ENCODE results near the gene RMI2. TPM values are rescaled to one million over a fixed set of nuclear protein-coding genes. Genes with fewer than 3 reads are reported as not detected.

Gene RMI2
- total and polyA plus RNA-seq, 5 experiments from 2014 or later, result 1.3 to 13.5 (median 2.8) TPM

DNA sequence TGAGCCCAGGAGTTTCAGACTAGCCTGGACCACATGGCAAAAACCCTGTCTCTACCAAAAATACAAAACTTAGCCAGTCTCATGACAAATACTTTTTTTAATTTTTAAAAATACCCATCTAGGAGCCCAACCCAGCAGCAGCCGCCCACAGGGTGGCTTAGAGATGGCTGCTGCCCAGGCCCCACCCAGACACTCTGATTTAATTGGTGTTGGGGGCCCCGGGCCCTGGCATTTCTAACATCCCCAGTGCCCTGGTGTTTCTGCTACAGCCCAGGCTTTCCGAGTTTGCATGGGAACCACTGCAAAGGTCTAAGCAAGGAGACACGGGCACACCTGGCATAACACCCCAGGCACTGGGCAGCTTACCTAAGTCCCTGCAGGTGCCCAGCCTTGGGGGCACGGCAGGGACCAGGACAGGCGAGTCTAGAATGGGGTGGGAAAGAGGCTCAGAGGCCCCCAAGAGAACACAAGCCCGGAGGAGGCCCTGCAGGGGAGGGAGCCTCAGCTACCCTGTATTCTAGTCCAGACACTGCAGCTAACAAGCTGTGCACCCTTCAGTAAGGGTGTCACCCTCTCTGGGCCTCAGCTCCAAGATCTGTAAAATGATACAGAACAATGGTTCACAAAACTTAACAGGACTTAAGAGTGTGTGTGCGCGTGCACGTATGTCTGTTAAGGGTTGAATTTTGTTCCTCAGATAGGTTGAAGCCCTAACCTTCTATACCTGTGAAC, 48.8 kb downstream of the RMI2 start:
- Mint-ChIP-seq H3K27me3 (no peaks in the 10 kb centered on the region), H3K4me1 (peaks cover 0 to 5% (median 1%) of the 10 kb centered on the region in 4 donors), H3K27ac (no peak overlapping the region), H3K36me3 (no peaks in the 10 kb centered on the region), H3K4me3 (no peak overlapping the region), H3K9me3 (no peaks in the 10 kb centered on the region)
- ATAC-seq, result no peak
- DNase-seq, result no peak
- POLR2A ChIA-PET, result no interaction called here

DNA sequence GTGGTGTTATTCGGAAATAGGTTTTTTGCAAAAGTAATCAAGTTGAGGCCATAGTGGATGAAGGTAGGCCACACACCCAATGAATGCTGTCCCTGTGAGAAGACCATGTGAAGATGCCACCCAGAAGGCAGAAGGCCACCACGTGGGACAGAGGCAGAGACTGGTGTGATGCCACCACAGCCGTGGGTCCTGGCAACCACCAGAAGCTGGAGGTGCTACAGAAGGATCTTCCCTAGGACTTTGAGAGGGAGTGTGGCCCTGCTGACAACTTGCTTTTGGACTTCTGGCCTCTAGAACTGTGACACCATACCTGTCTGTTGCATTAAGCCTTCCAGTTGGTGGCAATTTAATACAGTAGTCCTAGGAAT, 49.3 kb downstream of the RMI2 start:
- no peaks in the 10 kb centered on the region for H3K36me3 Mint-ChIP-seq
- POLR2A ChIA-PET, result no interaction called here
- no peak overlapping the region for H3K27ac Mint-ChIP-seq
- H3K4me3 Mint-ChIP-seq, result no peak overlapping the region
- peak in 1 of 10 donors; percentile 36 for DNase-seq
- H3K27me3 Mint-ChIP-seq, result no peaks in the 10 kb centered on the region
- ATAC-seq, result no peak
- H3K9me3 Mint-ChIP-seq, result no peaks in the 10 kb centered on the region
- H3K4me1 Mint-ChIP-seq, result peaks cover 0 to 5% (median 1%) of the 10 kb centered on the region in 4 donors

DNA sequence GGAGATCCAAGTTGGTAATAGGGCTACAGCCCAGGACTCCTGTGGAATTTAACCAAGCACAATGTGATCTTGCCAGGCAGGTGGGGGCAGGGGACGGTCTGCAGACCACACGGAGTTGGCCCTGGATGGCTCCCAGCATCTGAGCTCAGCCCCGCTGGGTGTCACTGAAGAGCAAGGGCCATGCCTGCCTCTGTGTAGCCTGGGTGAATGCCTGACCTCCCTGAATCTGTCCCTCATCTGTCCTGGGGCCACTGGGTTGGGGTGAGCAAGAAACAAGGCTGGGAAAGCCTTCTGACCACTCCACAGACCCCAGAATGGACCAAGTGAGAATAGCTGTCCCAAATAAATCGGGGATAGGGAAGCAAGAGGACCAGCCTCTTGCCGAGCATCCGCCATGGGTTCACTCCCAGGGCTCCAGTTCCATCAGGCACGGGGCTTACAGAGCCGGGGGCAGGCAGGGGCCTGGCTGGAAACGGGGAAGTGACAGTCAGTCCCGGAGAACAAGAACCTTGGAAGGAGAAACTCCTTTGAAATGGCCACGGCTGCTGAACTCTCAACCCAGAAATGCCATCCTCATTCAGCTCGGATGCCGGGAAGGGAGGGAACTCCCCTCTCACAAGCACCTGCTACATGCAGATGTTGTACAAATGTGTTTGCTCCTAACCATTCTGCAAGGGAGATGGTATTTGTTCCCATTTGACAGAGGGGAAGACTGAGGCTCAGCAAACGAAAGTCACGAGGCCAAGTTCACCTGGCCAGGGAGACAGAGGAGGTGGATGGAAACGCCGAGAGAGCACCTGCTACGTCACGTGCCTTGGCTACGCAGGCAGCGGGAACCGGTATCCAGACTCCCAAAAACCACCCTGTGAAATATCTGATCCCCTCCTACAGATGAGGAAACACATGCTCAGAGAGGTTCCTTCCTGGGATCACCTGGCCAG, 50.0 kb downstream of the RMI2 start:
- no peak overlapping the region for H3K27ac Mint-ChIP-seq
- no peaks in the 10 kb centered on the region for H3K36me3 Mint-ChIP-seq
- ATAC-seq (no peak), DNase-seq (peak in 1 of 10 donors; percentile 53)
- H3K4me3 Mint-ChIP-seq, result no peak overlapping the region
- no peaks in the 10 kb centered on the region for H3K27me3 Mint-ChIP-seq
- H3K4me1 Mint-ChIP-seq, result peaks cover 0 to 5% (median 1%) of the 10 kb centered on the region in 4 donors
- POLR2A ChIA-PET, result no interaction called here
- no peaks in the 10 kb centered on the region for H3K9me3 Mint-ChIP-seq

DNA sequence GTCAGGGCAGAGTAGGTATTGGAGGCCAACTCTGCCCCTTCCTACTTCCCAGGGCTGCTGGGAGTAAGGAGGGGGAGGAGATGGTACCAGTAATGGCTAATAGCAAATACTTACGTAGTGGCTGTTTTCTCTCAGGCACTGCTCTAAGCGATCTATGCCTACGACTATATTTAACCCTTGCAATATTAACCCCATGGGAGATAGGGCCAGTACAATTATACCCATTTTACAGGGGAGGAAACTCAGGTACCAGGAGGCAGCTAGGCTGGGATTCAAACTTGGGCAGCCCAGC, 50.6 kb downstream of the RMI2 start:
- ATAC-seq (no peak), DNase-seq (peak in 1 of 10 donors; percentile 13)
- Mint-ChIP-seq H3K4me3 (no peak overlapping the region), H3K9me3 (no peaks in the 10 kb centered on the region), H3K27ac (no peak overlapping the region), H3K27me3 (no peaks in the 10 kb centered on the region), H3K4me1 (peaks cover 0 to 5% (median 1%) of the 10 kb centered on the region in 4 donors), H3K36me3 (no peaks in the 10 kb centered on the region)
- POLR2A ChIA-PET, result no interaction called here

DNA sequence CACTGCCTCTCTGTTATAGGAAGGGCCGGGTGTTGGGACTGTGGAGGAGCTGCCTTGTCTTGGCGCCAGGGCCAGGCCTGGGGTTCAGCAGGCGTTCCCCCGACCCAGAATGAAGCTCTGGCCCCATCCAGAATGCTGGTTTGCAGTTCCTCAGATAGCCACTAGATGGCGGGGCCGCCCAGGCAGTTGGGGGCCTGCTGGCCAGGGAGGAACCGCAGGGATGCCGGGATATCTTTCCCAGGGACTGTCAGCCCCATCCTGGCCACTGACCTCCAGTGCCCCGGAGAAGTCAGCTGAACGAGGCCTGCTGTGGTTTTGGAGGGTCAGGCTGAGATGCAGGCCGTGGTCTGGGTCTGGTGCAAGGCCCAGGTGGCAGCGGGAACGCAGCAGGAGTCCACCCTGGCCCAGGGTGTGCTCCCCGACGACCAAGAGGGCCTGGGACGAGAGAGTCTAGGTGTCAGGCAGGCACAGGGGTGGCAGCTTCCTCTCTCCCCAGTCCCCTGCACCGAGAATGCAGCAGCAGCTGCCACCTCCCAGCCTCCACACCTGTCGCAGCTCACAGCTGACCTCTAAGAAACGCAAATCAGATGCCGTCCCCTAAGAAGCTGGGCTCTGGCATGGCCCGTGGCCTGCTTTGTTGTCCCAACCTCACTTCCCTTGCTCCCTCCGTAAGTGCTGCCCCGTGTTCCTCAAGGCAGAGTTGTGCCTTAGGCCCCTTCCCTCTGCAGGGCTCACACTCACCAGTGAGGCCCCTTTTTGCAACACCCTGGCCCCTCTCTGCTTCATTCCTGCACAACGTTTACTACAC, 51.2 kb downstream of the RMI2 start:
- POLR2A ChIA-PET, result no interaction called here

DNA sequence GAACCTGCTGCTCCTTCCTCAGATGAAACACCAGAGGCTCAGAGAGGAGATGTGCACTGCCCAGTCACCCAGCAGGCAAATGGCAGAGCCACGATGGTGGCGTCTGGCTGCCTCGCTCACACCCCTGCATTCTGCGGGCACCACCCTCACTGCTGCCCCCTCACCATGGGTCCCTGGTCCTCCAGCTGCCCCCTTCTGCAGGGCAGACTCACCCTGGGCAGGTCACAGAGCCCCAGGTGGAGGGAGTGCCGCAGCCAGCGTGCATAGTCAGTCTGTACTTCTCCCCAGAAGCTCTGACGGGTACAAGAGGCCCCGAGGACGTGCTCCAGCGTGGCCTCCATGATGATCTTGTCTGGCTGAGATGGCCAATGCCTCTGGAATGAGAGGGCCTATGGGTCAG, 52.9 kb downstream of the RMI2 start:
- peak in 1 of 10 donors; percentile 42 for DNase-seq
- POLR2A ChIA-PET, result no interaction called here
- no peak for ATAC-seq
- Mint-ChIP-seq H3K9me3 (no peaks in the 10 kb centered on the region), H3K27ac (no peak overlapping the region), H3K27me3 (no peaks in the 10 kb centered on the region), H3K4me3 (no peak overlapping the region), H3K4me1 (peaks cover 0 to 5% (median 1%) of the 10 kb centered on the region in 4 donors), H3K36me3 (no peaks in the 10 kb centered on the region)

More for the DNA sequence above, 51.2 kb downstream of the RMI2 start:
- peak; percentile 63 to 74 for ATAC-seq
- H3K27ac Mint-ChIP-seq, result no peak overlapping the region
- peak; percentile 31 to 80 (median 60) for DNase-seq
- H3K4me1 Mint-ChIP-seq, result peaks cover 0 to 5% (median 1%) of the 10 kb centered on the region in 4 donors
- no peaks in the 10 kb centered on the region for H3K27me3 Mint-ChIP-seq
- H3K9me3 Mint-ChIP-seq, result no peaks in the 10 kb centered on the region
- H3K36me3 Mint-ChIP-seq, result no peaks in the 10 kb centered on the region
- H3K4me3 Mint-ChIP-seq, result no peak overlapping the region

DNA sequence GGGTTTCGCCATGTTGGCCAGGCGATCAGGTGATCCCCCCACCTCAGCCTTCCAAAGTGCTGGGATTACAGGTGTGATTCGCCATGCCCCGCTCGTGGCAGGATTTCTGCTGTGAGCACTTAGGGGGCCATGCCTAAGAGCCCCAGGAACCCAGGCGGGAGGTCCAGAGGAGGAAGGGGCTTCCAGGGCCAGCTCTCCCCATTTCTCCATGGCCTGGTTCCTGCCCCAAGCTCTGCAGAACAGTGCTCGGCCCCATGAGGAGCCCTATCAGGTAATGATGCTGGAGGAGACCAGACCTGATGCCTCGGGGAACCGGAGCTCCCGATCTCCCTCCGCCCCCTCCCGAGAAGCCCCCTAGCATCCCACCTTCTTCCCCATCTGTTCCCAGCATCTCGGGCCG, 53.6 kb downstream of the RMI2 start:
- H3K4me3 Mint-ChIP-seq, result no peak overlapping the region
- peak overlapping the region in 1 of 10 donors; percentile 17 for H3K27ac Mint-ChIP-seq
- DNase-seq, result peak in 1 of 10 donors; percentile 24
- no peaks in the 10 kb centered on the region for H3K9me3 Mint-ChIP-seq
- ATAC-seq, result no peak
- peaks cover 0 to 5% (median 1%) of the 10 kb centered on the region in 4 donors for H3K4me1 Mint-ChIP-seq
- H3K27me3 Mint-ChIP-seq, result no peaks in the 10 kb centered on the region
- no peaks in the 10 kb centered on the region for H3K36me3 Mint-ChIP-seq
- POLR2A ChIA-PET, result no interaction called here

DNA sequence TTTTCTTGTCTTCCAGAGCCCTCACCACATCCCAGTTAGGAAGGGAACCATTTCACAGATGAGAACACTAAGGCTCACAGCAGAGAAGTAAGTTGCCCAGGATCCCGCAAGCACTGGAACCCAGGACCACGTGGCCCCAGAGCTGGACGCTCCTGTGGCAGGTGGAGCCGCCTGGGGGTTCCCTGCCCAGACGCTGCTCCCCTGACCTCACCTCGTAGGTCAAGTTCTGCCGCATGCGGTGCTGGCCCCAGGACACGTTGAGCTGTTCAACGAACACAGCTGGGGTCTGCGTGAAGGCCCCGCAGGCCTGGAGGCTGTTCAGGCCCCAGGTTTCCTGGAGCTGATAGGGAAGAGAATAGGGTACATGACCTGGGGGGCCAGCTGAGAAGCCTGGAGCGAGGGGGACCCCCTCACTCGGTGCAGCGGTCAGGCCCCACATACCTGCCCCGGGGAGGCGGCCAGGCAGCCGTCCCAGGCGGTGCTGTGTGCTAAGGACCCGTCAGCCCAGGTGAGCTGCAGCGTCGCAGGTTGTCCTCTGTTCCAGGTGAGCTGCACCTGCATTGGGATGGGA, 54.1 kb downstream of the RMI2 start:
- H3K4me1 Mint-ChIP-seq, result peaks cover 0 to 5% (median 1%) of the 10 kb centered on the region in 4 donors
- peak overlapping the region in 1 of 10 donors; percentile 17 for H3K27ac Mint-ChIP-seq
- H3K27me3 Mint-ChIP-seq, result no peaks in the 10 kb centered on the region
- no peak overlapping the region for H3K4me3 Mint-ChIP-seq
- DNase-seq (peak in 1 of 10 donors; percentile 40), ATAC-seq (no peak)
- no peaks in the 10 kb centered on the region for H3K36me3 Mint-ChIP-seq
- no peaks in the 10 kb centered on the region for H3K9me3 Mint-ChIP-seq
- POLR2A ChIA-PET, result no interaction called here

DNA sequence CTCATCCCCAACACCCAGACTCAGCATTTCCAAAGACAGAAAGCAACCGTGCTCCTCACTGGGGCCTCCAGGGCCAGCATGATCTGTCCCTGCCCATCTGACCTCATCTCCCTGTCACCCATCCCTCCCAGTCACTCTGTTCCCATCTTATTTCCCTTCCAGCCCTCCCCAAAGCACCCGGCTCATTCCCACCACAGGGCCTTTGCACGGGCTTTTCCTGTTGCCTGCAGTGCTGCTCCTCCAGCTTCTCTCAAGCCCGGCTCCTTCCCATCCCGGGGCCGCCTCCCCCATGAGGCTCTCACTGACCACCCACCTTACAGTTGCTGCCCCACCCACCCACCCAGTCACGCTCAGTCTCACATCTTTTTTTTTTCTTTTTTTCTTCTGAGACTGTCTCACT, 54.8 kb downstream of the RMI2 start:
- H3K27me3 Mint-ChIP-seq, result no peaks in the 10 kb centered on the region
- DNase-seq (peak in 1 of 10 donors; percentile 34), ATAC-seq (no peak)
- H3K27ac Mint-ChIP-seq, result peak overlapping the region in 1 of 10 donors; percentile 36
- H3K4me1 Mint-ChIP-seq, result peaks cover 0 to 5% (median 1%) of the 10 kb centered on the region in 4 donors
- H3K9me3 Mint-ChIP-seq, result no peaks in the 10 kb centered on the region
- H3K36me3 Mint-ChIP-seq, result no peaks in the 10 kb centered on the region
- POLR2A ChIA-PET, result no interaction called here
- H3K4me3 Mint-ChIP-seq, result no peak overlapping the region

Small RNAs within 50 kb of the gene (microRNA-seq; reads per million reads assigned to microRNA genes)
- gene MIR548H2 (ENCODE audit: borderline microRNAs expressed), result not detected

Other genes with a start within 250 kb of the RMI2 start
- gene SOCS1, start 89.3 kb upstream of the RMI2 start, total RNA-seq, result 10 to 100 TPM; 15.8 to 16.5 TPM
- gene SOCS1, start 89.3 kb upstream of the RMI2 start, polyA plus RNA-seq, result 10 to 100 TPM; 13.5 to 24.0 (median 13.5) TPM
- gene TNP2, start 76.1 kb upstream of the RMI2 start, total RNA-seq, result not detected
- not detected for gene TNP2, start 76.1 kb upstream of the RMI2 start, polyA plus RNA-seq
- gene PRM3, start 71.8 kb upstream of the RMI2 start, total RNA-seq, result not detected
- gene PRM3, start 71.8 kb upstream of the RMI2 start, polyA plus RNA-seq, result not detected
- not detected for gene PRM2, start 69.0 kb upstream of the RMI2 start, total RNA-seq
- not detected for gene PRM2, start 69.0 kb upstream of the RMI2 start, polyA plus RNA-seq
- gene PRM1, start 64.1 kb upstream of the RMI2 start, total RNA-seq, result not detected
- gene PRM1, start 64.1 kb upstream of the RMI2 start, polyA plus RNA-seq, result not detected
- gene LITAF, start 241.5 kb downstream of the RMI2 start, total RNA-seq, result 100 to 1,000 TPM; 169 to 176 TPM
- 100 to 1,000 TPM; 553 to 770 (median 597) TPM for gene LITAF, start 241.5 kb downstream of the RMI2 start, polyA plus RNA-seq

Data from naive thymus-derived CD8-positive, alpha-beta T cell (primary cell).